Measurements from ENCODE around the gene KIAA1671.

DNA sequence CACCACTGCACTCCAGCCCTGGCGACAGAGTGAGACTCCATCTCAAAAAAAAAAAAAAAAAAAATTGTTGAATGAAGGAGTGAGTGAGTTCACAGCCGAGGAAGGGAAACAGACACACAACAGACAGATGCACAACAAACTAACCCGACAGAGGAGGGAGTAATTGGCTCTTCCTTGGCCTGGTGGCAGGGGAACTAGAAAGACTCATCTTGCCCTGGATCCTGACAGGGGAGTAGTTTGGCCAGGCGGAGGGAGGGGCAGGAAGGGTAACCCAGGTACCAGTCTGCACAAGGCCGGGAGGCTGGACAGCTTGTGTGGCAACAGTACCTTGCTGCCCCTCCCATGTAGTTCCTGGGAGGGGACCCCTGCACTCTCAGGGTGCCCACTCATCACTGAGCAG lies 106.9 kb downstream of the KIAA1671 start:
- no peak for TF ChIP-seq ZNF274 (IDR thresholded peaks at IDR 0.05; ENCODE audit: low read depth, low read length)
- no peak for TF ChIP-seq YY1 (IDR thresholded peaks at IDR 0.05; ENCODE audit: insufficient read depth, insufficient read length)
